ENCODE data around the gene NT5C2.
"Not testable (repeated sequence)": the region's sequence is repeated elsewhere in the genome, so short reads cannot be mapped to it uniquely, and the experiment has no call there.

NT5C2 gene

GRCh38 chr10:103147645-103148044, 45.4 kb downstream of the NT5C2 start:
- ATAC-seq (ENCODE audit: low read depth), result no peak
- Histone ChIP-seq H3K36me3 (ENCODE audit: low read depth) (peaks cover 25% of the 10 kb centered on the region), H3K9me3 (ENCODE audit: severe bottlenecking) (no peaks in the 10 kb centered on the region), H3K27ac (ENCODE audit: poor library complexity, severe bottlenecking) (no peak overlapping the region), H3K4me1 (ENCODE audit: insufficient read depth, poor library complexity, severe bottlenecking) (peaks cover 6% of the 10 kb centered on the region), H3K4me3 (ENCODE audit: severe bottlenecking) (no peak overlapping the region), H3K27me3 (ENCODE audit: insufficient read depth, poor library complexity, severe bottlenecking) (no peaks in the 10 kb centered on the region)
- DNase-seq (ENCODE audit: low spot score), result no peak
- TF ChIP-seq, protein P1, sequence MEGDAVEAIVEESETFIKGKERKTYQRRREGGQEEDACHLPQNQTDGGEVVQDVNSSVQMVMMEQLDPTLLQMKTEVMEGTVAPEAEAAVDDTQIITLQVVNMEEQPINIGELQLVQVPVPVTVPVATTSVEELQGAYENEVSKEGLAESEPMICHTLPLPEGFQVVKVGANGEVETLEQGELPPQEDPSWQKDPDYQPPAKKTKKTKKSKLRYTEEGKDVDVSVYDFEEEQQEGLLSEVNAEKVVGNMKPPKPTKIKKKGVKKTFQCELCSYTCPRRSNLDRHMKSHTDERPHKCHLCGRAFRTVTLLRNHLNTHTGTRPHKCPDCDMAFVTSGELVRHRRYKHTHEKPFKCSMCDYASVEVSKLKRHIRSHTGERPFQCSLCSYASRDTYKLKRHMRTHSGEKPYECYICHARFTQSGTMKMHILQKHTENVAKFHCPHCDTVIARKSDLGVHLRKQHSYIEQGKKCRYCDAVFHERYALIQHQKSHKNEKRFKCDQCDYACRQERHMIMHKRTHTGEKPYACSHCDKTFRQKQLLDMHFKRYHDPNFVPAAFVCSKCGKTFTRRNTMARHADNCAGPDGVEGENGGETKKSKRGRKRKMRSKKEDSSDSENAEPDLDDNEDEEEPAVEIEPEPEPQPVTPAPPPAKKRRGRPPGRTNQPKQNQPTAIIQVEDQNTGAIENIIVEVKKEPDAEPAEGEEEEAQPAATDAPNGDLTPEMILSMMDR (IDR thresholded peaks at IDR 0.05; ENCODE audit: poor library complexity, severe bottlenecking), result no peak

GRCh38 chr10:103145860-103146466, 47.1 kb downstream of the NT5C2 start:
- peaks cover 19% of the 10 kb centered on the region for H3K36me3 ChIP-seq (ENCODE audit: low read depth)
- ATAC-seq (ENCODE audit: low read depth) (no peak), DNase-seq (ENCODE audit: low spot score) (no peak)
- H3K27me3 ChIP-seq (ENCODE audit: insufficient read depth, poor library complexity, severe bottlenecking), result no peaks in the 10 kb centered on the region
- TF ChIP-seq, protein P1 (IDR thresholded peaks at IDR 0.05; ENCODE audit: poor library complexity, severe bottlenecking), result no peak
- H3K9me3 ChIP-seq (ENCODE audit: severe bottlenecking), result no peaks in the 10 kb centered on the region
- peaks cover 6% of the 10 kb centered on the region for H3K4me1 ChIP-seq (ENCODE audit: insufficient read depth, poor library complexity, severe bottlenecking)
- H3K27ac ChIP-seq (ENCODE audit: poor library complexity, severe bottlenecking), result no peak overlapping the region
- H3K4me3 ChIP-seq (ENCODE audit: severe bottlenecking), result no peak overlapping the region

DNA sequence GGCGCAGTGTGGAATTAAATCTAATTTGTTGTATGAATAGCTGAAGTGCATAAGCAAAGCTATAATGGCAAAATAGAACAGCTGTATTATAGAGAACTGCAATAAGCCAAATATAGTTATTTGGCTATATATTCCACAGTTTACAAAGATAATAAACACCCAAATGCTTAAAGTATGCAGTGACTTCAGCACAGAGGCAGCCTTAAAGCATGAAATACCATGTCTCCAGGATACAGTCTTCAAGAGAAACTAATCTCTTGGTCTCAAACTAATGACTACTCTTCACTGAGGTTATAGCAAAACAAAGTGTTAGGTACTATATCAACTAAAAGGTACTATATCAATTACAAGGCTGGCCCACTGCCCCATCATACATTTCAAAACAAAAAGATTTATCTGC, 48.0 kb downstream of the NT5C2 start:
- Histone ChIP-seq H3K9me3 (ENCODE audit: severe bottlenecking) (no peaks in the 10 kb centered on the region), H3K4me1 (ENCODE audit: insufficient read depth, poor library complexity, severe bottlenecking) (peaks cover 6% of the 10 kb centered on the region), H3K27me3 (ENCODE audit: insufficient read depth, poor library complexity, severe bottlenecking) (no peaks in the 10 kb centered on the region), H3K36me3 (ENCODE audit: low read depth) (peaks cover 23% of the 10 kb centered on the region), H3K27ac (ENCODE audit: poor library complexity, severe bottlenecking) (no peak overlapping the region), H3K4me3 (ENCODE audit: severe bottlenecking) (no peak overlapping the region)
- no peak for ATAC-seq (ENCODE audit: low read depth)
- no peak for DNase-seq (ENCODE audit: low spot score)
- TF ChIP-seq, protein P1 (IDR thresholded peaks at IDR 0.05; ENCODE audit: poor library complexity, severe bottlenecking), result no peak

DNA sequence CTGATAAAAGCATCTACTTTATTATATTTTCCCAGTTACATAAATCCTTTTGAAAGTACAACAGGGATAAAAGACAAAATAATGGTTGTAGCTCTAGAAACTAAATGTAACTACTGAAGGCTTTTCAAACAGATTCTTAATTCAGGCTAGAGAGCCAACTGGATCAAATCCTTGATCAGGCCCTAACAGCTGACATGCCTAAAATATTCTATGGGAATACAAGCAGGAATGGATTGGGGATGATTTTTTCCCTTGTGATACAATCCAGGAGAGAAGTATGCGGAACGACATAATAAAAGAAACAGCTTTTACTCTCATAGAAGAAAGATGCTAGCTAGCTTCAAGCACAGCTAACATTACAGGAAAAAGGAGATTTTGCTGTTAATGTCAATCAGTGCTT, 49.0 kb downstream of the NT5C2 start:
- no peak for DNase-seq (ENCODE audit: low spot score)
- TF ChIP-seq, protein P1 (IDR thresholded peaks at IDR 0.05; ENCODE audit: poor library complexity, severe bottlenecking), result no peak
- Histone ChIP-seq H3K9me3 (ENCODE audit: severe bottlenecking) (no peaks in the 10 kb centered on the region), H3K4me3 (ENCODE audit: severe bottlenecking) (no peak overlapping the region), H3K27ac (ENCODE audit: poor library complexity, severe bottlenecking) (no peak overlapping the region), H3K4me1 (ENCODE audit: insufficient read depth, poor library complexity, severe bottlenecking) (peaks cover 6% of the 10 kb centered on the region), H3K27me3 (ENCODE audit: insufficient read depth, poor library complexity, severe bottlenecking) (no peaks in the 10 kb centered on the region), H3K36me3 (ENCODE audit: low read depth) (peaks cover 32% of the 10 kb centered on the region)
- ATAC-seq (ENCODE audit: low read depth), result no peak

DNA sequence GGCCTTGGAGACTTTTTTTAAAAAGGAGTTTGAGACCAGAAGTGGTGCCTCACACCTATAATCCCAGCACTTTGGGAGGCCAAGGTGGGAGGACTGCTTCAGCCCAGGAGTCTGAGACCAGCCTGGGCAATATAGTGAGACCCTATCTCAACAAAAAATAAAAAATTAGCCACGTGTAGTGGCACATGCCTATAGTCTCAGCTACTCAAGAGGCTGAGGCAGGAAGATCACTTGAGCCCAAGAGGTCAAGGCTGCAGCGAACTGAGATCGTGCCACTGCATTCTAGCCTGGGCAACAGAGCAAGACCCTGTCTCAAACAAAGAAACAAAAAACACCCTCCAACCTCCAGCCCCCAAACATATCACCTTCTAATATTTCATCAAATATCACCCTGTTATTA, 49.4 kb downstream of the NT5C2 start:
- not testable (repeated sequence) for H3K27me3 ChIP-seq (ENCODE audit: insufficient read depth, poor library complexity, severe bottlenecking); H3K4me3 ChIP-seq (ENCODE audit: severe bottlenecking); ATAC-seq (ENCODE audit: low read depth); H3K4me1 ChIP-seq (ENCODE audit: insufficient read depth, poor library complexity, severe bottlenecking); DNase-seq (ENCODE audit: low spot score); H3K27ac ChIP-seq (ENCODE audit: poor library complexity, severe bottlenecking); H3K9me3 ChIP-seq (ENCODE audit: severe bottlenecking)
- peaks cover 36% of the 10 kb centered on the region for H3K36me3 ChIP-seq (ENCODE audit: low read depth)
